ENCODE measurements around the gene EDIL3. TPM values are rescaled to one million over a fixed set of nuclear protein-coding genes. Genes with fewer than 3 reads are reported as not detected.
"Not testable (repeated sequence)": the region's sequence is repeated elsewhere in the genome, so short reads cannot be mapped to it uniquely, and the experiment has no call there.

The EDIL3 gene
- total RNA-seq, 1 experiment from 2014 or later: 56.5 TPM

- no peak for DNase-seq (ENCODE audit: low spot score)
These were observed 312.3 kb downstream of the EDIL3 start for GRCh38 chr5:84072339-84072738.

GRCh38 chr5:84069608-84070179 is 315.0 kb downstream of the EDIL3 start:
- no peak for DNase-seq (ENCODE audit: low spot score)

- no peak for DNase-seq (ENCODE audit: low spot score)
These were observed 321.6 kb downstream of the EDIL3 start for GRCh38 chr5:84063041-84063440.

GRCh38 chr5:84059672-84060071 is 325.0 kb downstream of the EDIL3 start:
- DNase-seq (ENCODE audit: low spot score): no peak

- DNase-seq (ENCODE audit: low spot score): no peak
These were observed 326.1 kb downstream of the EDIL3 start for GRCh38 chr5:84058561-84058960.

- no peak for DNase-seq (ENCODE audit: low spot score)
These were observed 327.5 kb downstream of the EDIL3 start for GRCh38 chr5:84057211-84057610.

GRCh38 chr5:84045964-84046363 is 338.7 kb downstream of the EDIL3 start:
- DNase-seq (ENCODE audit: low spot score): no peak

GRCh38 chr5:84036842-84037241 is 347.8 kb downstream of the EDIL3 start:
- DNase-seq (ENCODE audit: low spot score): no peak

GRCh38 chr5:84032324-84032723 is 352.4 kb downstream of the EDIL3 start:
- peak; percentile 1 for DNase-seq (ENCODE audit: low spot score)

GRCh38 chr5:84028093-84028492 is 356.6 kb downstream of the EDIL3 start:
- peak; percentile 9 for DNase-seq (ENCODE audit: low spot score)

- DNase-seq (ENCODE audit: low spot score): not testable (repeated sequence)
These were observed 366.2 kb downstream of the EDIL3 start for GRCh38 chr5:84018521-84018920.

- no peak for DNase-seq (ENCODE audit: low spot score)
These were observed 367.0 kb downstream of the EDIL3 start for GRCh38 chr5:84017523-84018172.

GRCh38 chr5:84016085-84016484 is 368.6 kb downstream of the EDIL3 start:
- no peak for DNase-seq (ENCODE audit: low spot score)

GRCh38 chr5:84014966-84015365 is 369.7 kb downstream of the EDIL3 start:
- no peak for DNase-seq (ENCODE audit: low spot score)

GRCh38 chr5:83993803-83994202 is 390.9 kb downstream of the EDIL3 start:
- DNase-seq (ENCODE audit: low spot score): no peak

GRCh38 chr5:83991566-83992224 is 393.0 kb downstream of the EDIL3 start:
- DNase-seq (ENCODE audit: low spot score): no peak

- DNase-seq (ENCODE audit: low spot score): no peak
These were observed 396.4 kb downstream of the EDIL3 start for GRCh38 chr5:83988293-83988685.

- DNase-seq (ENCODE audit: low spot score): no peak
These were observed 397.0 kb downstream of the EDIL3 start for GRCh38 chr5:83987513-83988292.

- DNase-seq (ENCODE audit: low spot score): no peak
These were observed 400.8 kb downstream of the EDIL3 start for GRCh38 chr5:83983852-83984251.

- peak; percentile 29 for DNase-seq (ENCODE audit: low spot score)
These were observed 410.5 kb downstream of the EDIL3 start for GRCh38 chr5:83973925-83974815.

GRCh38 chr5:83972909-83973308 is 411.8 kb downstream of the EDIL3 start:
- DNase-seq (ENCODE audit: low spot score): no peak

Measured in A172 (cell line).